Neural progenitor cell (in vitro differentiated cells): Measurements from ENCODE around the gene ADI1. TPM values are rescaled to one million over a fixed set of nuclear protein-coding genes. Genes with fewer than 3 reads are reported as not detected.
A peak's percentile ranks its signal among the peaks of the same experiment; 100 is the strongest.

Experiments used
- DNase-seq: peaks from one replicate; pipeline ENCODE4 v3.0.0-alpha.2; 2016; ENCODE audit warnings: low spot score
- H2AFZ ChIP-seq: fragments of 200-600 bp; sonication (generic); replicated peaks from 2 replicates; pipeline ENCODE4 v1.6.1; 2016; ENCODE audit warnings: antibody characterized with exemption
- H3F3A ChIP-seq: fragments of 200-600 bp; sonication (generic); 2 replicates; pipeline ENCODE4 v1.6.1; 2016; ENCODE audit warnings: antibody characterized with exemption, low read depth
- H3K27ac ChIP-seq: fragments of 200-600 bp; sonication (generic); 2 replicates; pipeline ENCODE4 v1.5.1; 2016; ENCODE audit warnings: mild to moderate bottlenecking
- H3K27me3 ChIP-seq: fragments of 200-600 bp; sonication (generic); 2 replicates; pipeline ENCODE4 v1.6.1; 2016; ENCODE audit warnings: mild to moderate bottlenecking, moderate library complexity
- H3K36me3 ChIP-seq: fragments of 200-600 bp; sonication (generic); 2 replicates; pipeline ENCODE4 v1.5.1; 2016
- H3K4me1 ChIP-seq: fragments of 200-600 bp; sonication (generic); 2 replicates; pipeline ENCODE4 v1.6.1; 2016; ENCODE audit warnings: mixed run types
- H3K4me2 ChIP-seq: fragments of 200-600 bp; sonication (generic); 2 replicates; pipeline ENCODE4 v1.6.1; 2016
- H3K4me3 ChIP-seq: fragments of 200-600 bp; sonication (generic); 2 replicates; pipeline ENCODE4 v1.5.1; 2016
- H3K79me2 ChIP-seq: fragments of 200-600 bp; sonication (generic); 2 replicates; pipeline ENCODE4 v1.6.1; 2016; ENCODE audit warnings: low read depth
- H3K9ac ChIP-seq: fragments of 200-600 bp; sonication (generic); 2 replicates; pipeline ENCODE4 v1.6.1; 2016
- H3K9me3 ChIP-seq: fragments of 200-600 bp; sonication (generic); 2 replicates; pipeline ENCODE4 v1.5.1; 2016; ENCODE audit warnings: low read depth
- H4K20me1 ChIP-seq: fragments of 200-600 bp; sonication (generic); 2 replicates; pipeline ENCODE4 v1.6.1; 2016; ENCODE audit warnings: low read depth
- H3K27ac Mint-ChIP-seq: 3 replicates; pipeline ENCODE4 v1.8.0; 2021; ENCODE audit warnings: mixed read lengths
- H3K27me3 Mint-ChIP-seq: 2 replicates; pipeline ENCODE4 v1.8.0; 2022; ENCODE audit warnings: low read depth, mild to moderate bottlenecking, inconsistent platforms, moderate library complexity, mixed read lengths; ENCODE audit not compliant: insufficient read depth
- H3K36me3 Mint-ChIP-seq: 3 replicates; pipeline ENCODE4 v1.8.0; 2021; ENCODE audit warnings: mixed read lengths
- H3K4me1 Mint-ChIP-seq: 3 replicates; pipeline ENCODE4 v1.8.0; 2021; ENCODE audit warnings: mixed read lengths
- H3K4me3 Mint-ChIP-seq: 3 replicates; pipeline ENCODE4 v1.8.0; 2021; ENCODE audit warnings: mild to moderate bottlenecking, moderate library complexity, mixed read lengths
- H3K9me3 Mint-ChIP-seq: 3 replicates; pipeline ENCODE4 v1.8.0; 2020; ENCODE audit warnings: mixed read lengths
- CTCF ChIP-seq: fragments of 200-600 bp; sonication (generic); IDR thresholded peaks from 2 replicates; pipeline ENCODE4 v1.5.1; 2017; ENCODE audit warnings: antibody characterized with exemption, mild to moderate bottlenecking
- EZH2 ChIP-seq: fragments of 200-600 bp; sonication (generic); IDR thresholded peaks from 2 replicates; pipeline ENCODE4 v1.6.1; 2017; ENCODE audit warnings: antibody characterized with exemption, mild to moderate bottlenecking, moderate library complexity
- EZH2phosphoT487 ChIP-seq: fragments of 200-600 bp; sonication (generic); IDR thresholded peaks from 2 replicates; pipeline ENCODE4 v1.6.1; 2017; ENCODE audit warnings: antibody characterized with exemption
- total RNA-seq: library from RNA; depleted of rRNA; stranded (reverse); fragments of >200 nt; gene quantifications from 2 replicates; pipeline ENCODE4 v1.2.3, GENCODE V29; 2015; ENCODE audit warnings: low replicate concordance

ADI1 gene
- total RNA-seq, 1 donor from 2014 or later, result 29.3 TPM

- peak; percentile 39 for DNase-seq
- H3K36me3 Mint-ChIP-seq, result peaks cover 20% of the 10 kb centered on the region
- Histone ChIP-seq H2AFZ (no peak overlapping the region), H3K27ac (no peak overlapping the region), H3K4me3 (no peak overlapping the region), H4K20me1 (no peaks in the 10 kb centered on the region), H3K4me1 (peaks cover 11% of the 10 kb centered on the region), H3K27me3 (no peaks in the 10 kb centered on the region), H3K4me2 (peak overlapping the region; percentile 42), H3K36me3 (no peaks in the 10 kb centered on the region), H3K79me2 (no peaks in the 10 kb centered on the region), H3K9ac (peak overlapping the region; percentile 30), H3K9me3 (no peaks in the 10 kb centered on the region), H3F3A (peaks cover 4% of the 10 kb centered on the region)
- H3K27me3 Mint-ChIP-seq, result peaks cover 7% of the 10 kb centered on the region
- H3K4me1 Mint-ChIP-seq, result peaks cover 22% of the 10 kb centered on the region
- TF ChIP-seq EZH2phosphoT487 (no peak), EZH2 (no peak), CTCF (no peak)
- H3K9me3 Mint-ChIP-seq, result no peaks in the 10 kb centered on the region
- H3K4me3 Mint-ChIP-seq, result no peak overlapping the region
- H3K27ac Mint-ChIP-seq, result peak overlapping the region; percentile 63
Observed at GRCh38 chr2:3476321-3476984, 42.9 kb downstream of the ADI1 start.

GRCh38 chr2:3475771-3476170 lies 43.6 kb downstream of the ADI1 start:
- H3K9ac ChIP-seq, result no peak overlapping the region

GRCh38 chr2:3472966-3473365 lies 46.4 kb downstream of the ADI1 start:
- no peak overlapping the region for H2AFZ ChIP-seq
- TF ChIP-seq CTCF (no peak), EZH2 (no peak), EZH2phosphoT487 (no peak)
- Mint-ChIP-seq H3K36me3 (peaks cover 31% of the 10 kb centered on the region), H3K9me3 (no peaks in the 10 kb centered on the region), H3K27ac (peak overlapping the region; percentile 84), H3K4me1 (peaks cover 29% of the 10 kb centered on the region), H3K4me3 (no peak overlapping the region), H3K27me3 (peaks cover 7% of the 10 kb centered on the region)
- DNase-seq, result no peak
- H3K36me3 ChIP-seq, result no peaks in the 10 kb centered on the region
- H3F3A ChIP-seq, result peaks cover 4% of the 10 kb centered on the region
- no peaks in the 10 kb centered on the region for H3K79me2 ChIP-seq
- H3K27me3 ChIP-seq, result no peaks in the 10 kb centered on the region
- no peak overlapping the region for H3K27ac ChIP-seq
- H3K9ac ChIP-seq, result no peak overlapping the region
- H4K20me1 ChIP-seq, result no peaks in the 10 kb centered on the region
- H3K4me2 ChIP-seq, result no peak overlapping the region
- H3K9me3 ChIP-seq, result no peaks in the 10 kb centered on the region
- H3K4me3 ChIP-seq, result no peak overlapping the region
- H3K4me1 ChIP-seq, result peaks cover 11% of the 10 kb centered on the region

More at GRCh38 chr2:3475771-3476170, 43.6 kb downstream of the ADI1 start:
- Mint-ChIP-seq H3K36me3 (peaks cover 24% of the 10 kb centered on the region), H3K9me3 (no peaks in the 10 kb centered on the region), H3K4me3 (no peak overlapping the region), H3K4me1 (peaks cover 28% of the 10 kb centered on the region), H3K27me3 (peaks cover 7% of the 10 kb centered on the region), H3K27ac (peak overlapping the region; percentile 21)
- no peaks in the 10 kb centered on the region for H3K79me2 ChIP-seq
- TF ChIP-seq EZH2phosphoT487 (no peak), CTCF (no peak), EZH2 (no peak)
- no peak overlapping the region for H3K4me2 ChIP-seq
- peaks cover 4% of the 10 kb centered on the region for H3F3A ChIP-seq
- DNase-seq, result no peak
- no peak overlapping the region for H3K4me3 ChIP-seq
- H3K4me1 ChIP-seq, result peaks cover 11% of the 10 kb centered on the region
- H4K20me1 ChIP-seq, result no peaks in the 10 kb centered on the region
- no peak overlapping the region for H2AFZ ChIP-seq
- no peaks in the 10 kb centered on the region for H3K27me3 ChIP-seq
- no peaks in the 10 kb centered on the region for H3K36me3 ChIP-seq
- no peak overlapping the region for H3K27ac ChIP-seq
- H3K9me3 ChIP-seq, result no peaks in the 10 kb centered on the region
